GM12878 (cell line): Measurements from ENCODE around the gene MAL. TPM values are rescaled to one million over a fixed set of nuclear protein-coding genes. Genes with fewer than 3 reads are reported as not detected.

Experiments
- BCL11A ChIP-seq: IDR thresholded peaks from 2 replicates; pipeline ENCODE4 v1.6.1; 2011; ENCODE audit warnings: low read depth, low read length
- BMI1 ChIP-seq: fragments of 450-650 bp; IDR thresholded peaks from 2 replicates; pipeline ENCODE4 v1.6.1; 2016; ENCODE audit warnings: mild to moderate bottlenecking, moderate library complexity, borderline replicate concordance
- CREM ChIP-seq: IDR thresholded peaks from 2 replicates; pipeline ENCODE4 v1.6.1; 2014; ENCODE audit warnings: antibody characterized with exemption, low read depth
- HCFC1 ChIP-seq: fragments of 150-350 bp; IDR thresholded peaks from 2 replicates; pipeline ENCODE4 v1.6.1; 2014; ENCODE audit warnings: low read length
- HDAC6 ChIP-seq: fragments of 200-600 bp; sonication (generic); IDR thresholded peaks from one replicate; pipeline ENCODE4 v1.8.0; 2017; ENCODE audit warnings: antibody characterized with exemption; ENCODE audit not compliant: unreplicated experiment
- IRF4 ChIP-seq: IDR thresholded peaks from 2 replicates; pipeline ENCODE4 v1.6.1; 2011; ENCODE audit warnings: low read depth, low read length
- MEF2A ChIP-seq: IDR thresholded peaks from 2 replicates; pipeline ENCODE4 v1.6.1; 2011; ENCODE audit warnings: low read depth, mild to moderate bottlenecking, low read length, moderate library complexity; ENCODE audit not compliant: insufficient read depth
- MTA2 ChIP-seq: fragments of 450-650 bp; IDR thresholded peaks from 2 replicates; pipeline ENCODE4 v1.6.1; 2016; ENCODE audit warnings: low read depth, mild to moderate bottlenecking, moderate library complexity
- MYB ChIP-seq: fragments of 150-350 bp; IDR thresholded peaks from 2 replicates; pipeline ENCODE4 v1.6.1; 2014; ENCODE audit warnings: mild to moderate bottlenecking, low read depth, low read length, borderline replicate concordance
- PML ChIP-seq: IDR thresholded peaks from 2 replicates; pipeline ENCODE4 v1.6.1; 2012; ENCODE audit warnings: low read length, inconsistent platforms
- SMAD1 ChIP-seq: fragments of 450-650 bp; IDR thresholded peaks from 2 replicates; pipeline ENCODE4 v1.6.1; 2018; ENCODE audit warnings: mild to moderate bottlenecking, low read depth; ENCODE audit not compliant: partially characterized antibody
- SMARCA5 ChIP-seq: fragments of 450-650 bp; IDR thresholded peaks from 2 replicates; pipeline ENCODE4 v1.6.1; 2017; ENCODE audit warnings: mild to moderate bottlenecking
- SREBF1 ChIP-seq: IDR thresholded peaks from 2 replicates; pipeline ENCODE4 v1.6.1; 2012; ENCODE audit warnings: mild to moderate bottlenecking, low read length
- SUPT20H ChIP-seq: IDR thresholded peaks from 2 replicates; pipeline ENCODE4 v1.6.1; 2011; ENCODE audit warnings: low read depth, mild to moderate bottlenecking, low read length, moderate library complexity, borderline replicate concordance; ENCODE audit not compliant: control insufficient read depth
- TARDBP ChIP-seq: IDR thresholded peaks from 2 replicates; pipeline ENCODE4 v1.6.1; 2016; ENCODE audit warnings: borderline replicate concordance
- TCF12 ChIP-seq: IDR thresholded peaks from 2 replicates; pipeline ENCODE4 v1.6.1; 2011; ENCODE audit warnings: low read depth, mild to moderate bottlenecking, low read length
- TCF3 ChIP-seq: IDR thresholded peaks from 2 replicates; pipeline ENCODE4 v1.6.1; 2012; ENCODE audit warnings: low read depth, mild to moderate bottlenecking, low read length, borderline replicate concordance; ENCODE audit not compliant: insufficient read depth
- YY1 ChIP-seq: IDR thresholded peaks from 2 replicates; pipeline ENCODE4 v1.6.1; 2011; ENCODE audit warnings: low read depth, mild to moderate bottlenecking, low read length
- ZNF24 ChIP-seq: fragments of 450-650 bp; IDR thresholded peaks from 2 replicates; pipeline ENCODE4 v1.6.1; 2017; ENCODE audit warnings: antibody characterized with exemption, mild to moderate bottlenecking
- ZNF274 ChIP-seq: IDR thresholded peaks from one replicate; pipeline ENCODE4 v1.8.0; 2011; ENCODE audit not compliant: insufficient read length, insufficient read depth
- ZNF384 ChIP-seq: IDR thresholded peaks from 2 replicates; pipeline ENCODE4 v1.6.1; 2012; ENCODE audit warnings: low read depth, mild to moderate bottlenecking, low read length, improper control_type of control experiment, borderline replicate concordance
- ZNF622 ChIP-seq: fragments of 450-650 bp; IDR thresholded peaks from 2 replicates; pipeline ENCODE4 v1.6.1; 2017; ENCODE audit warnings: mild to moderate bottlenecking, inconsistent platforms
- ZSCAN29 ChIP-seq: fragments of 450-650 bp; IDR thresholded peaks from 2 replicates; pipeline ENCODE4 v1.6.1; 2017; ENCODE audit warnings: mild to moderate bottlenecking, moderate library complexity
- polyA plus RNA-seq, 11 experiments: library from polyadenylated mRNA; depleted of rRNA in 4 of 11; unstranded in 6 of 11; stranded (reverse) in 5 of 11; fragments of >200 nt; fragmentation: Nextera tagmentation in 4 of 11; fragmentation: Illumina TruSeq in 1 of 11; extraction: Ambion mirVana in 4 of 11; extraction: Trizol in 1 of 11; gene quantifications; 1 replicate in 1 of 11; 2 replicates in 10 of 11; pipeline versions ENCODE4 v1.2.1 to v1.2.3, GENCODE V29; 2011 to 2016; ENCODE audit warnings: inconsistent platforms in 2 of 11, missing spikeins in 2 of 11, low read depth in 1 of 11
- total RNA-seq, 4 experiments: library from RNA; depleted of rRNA in 3 of 4; stranded (reverse); fragments of >200 nt in 3 of 4; fragmentation: Illumina TruSeq in 1 of 4; extraction: Trizol in 1 of 4; gene quantifications; 2 replicates each; pipeline versions ENCODE4 v1.2.1 to v1.2.3, GENCODE V29; 2013 to 2021
- TF ChIP-seq, protein P1 (sequence below): IDR thresholded peaks from 2 replicates; pipeline ENCODE4 v1.6.1; 2011; ENCODE audit warnings: borderline replicate concordance, low read depth, mild to moderate bottlenecking, moderate library complexity, mixed read lengths, low read length; ENCODE audit not compliant: insufficient read depth; ENCODE audit errors: extremely low read length
- TF ChIP-seq, protein P2 (sequence below): IDR thresholded peaks from 2 replicates; pipeline ENCODE4 v1.6.1; 2012; ENCODE audit warnings: low read depth, low read length, improper control_type of control experiment
- TF ChIP-seq, protein P3 (sequence below): fragments of 450-650 bp; IDR thresholded peaks from 2 replicates; pipeline ENCODE4 v1.6.1; 2017; ENCODE audit warnings: antibody characterized with exemption, mild to moderate bottlenecking, moderate library complexity
- TF ChIP-seq, protein P4 (sequence below): fragments of 450-650 bp; IDR thresholded peaks from 2 replicates; pipeline ENCODE4 v1.6.1; 2017; ENCODE audit warnings: low read depth, mild to moderate bottlenecking, moderate library complexity

The MAL gene
- total and polyA plus RNA-seq, 10 of the 15 experiments (the other 5 are each of a cell fraction or from before 2014, with no cell fraction given) = 1.3 to 4.5 (median 1.7) TPM

DNA sequence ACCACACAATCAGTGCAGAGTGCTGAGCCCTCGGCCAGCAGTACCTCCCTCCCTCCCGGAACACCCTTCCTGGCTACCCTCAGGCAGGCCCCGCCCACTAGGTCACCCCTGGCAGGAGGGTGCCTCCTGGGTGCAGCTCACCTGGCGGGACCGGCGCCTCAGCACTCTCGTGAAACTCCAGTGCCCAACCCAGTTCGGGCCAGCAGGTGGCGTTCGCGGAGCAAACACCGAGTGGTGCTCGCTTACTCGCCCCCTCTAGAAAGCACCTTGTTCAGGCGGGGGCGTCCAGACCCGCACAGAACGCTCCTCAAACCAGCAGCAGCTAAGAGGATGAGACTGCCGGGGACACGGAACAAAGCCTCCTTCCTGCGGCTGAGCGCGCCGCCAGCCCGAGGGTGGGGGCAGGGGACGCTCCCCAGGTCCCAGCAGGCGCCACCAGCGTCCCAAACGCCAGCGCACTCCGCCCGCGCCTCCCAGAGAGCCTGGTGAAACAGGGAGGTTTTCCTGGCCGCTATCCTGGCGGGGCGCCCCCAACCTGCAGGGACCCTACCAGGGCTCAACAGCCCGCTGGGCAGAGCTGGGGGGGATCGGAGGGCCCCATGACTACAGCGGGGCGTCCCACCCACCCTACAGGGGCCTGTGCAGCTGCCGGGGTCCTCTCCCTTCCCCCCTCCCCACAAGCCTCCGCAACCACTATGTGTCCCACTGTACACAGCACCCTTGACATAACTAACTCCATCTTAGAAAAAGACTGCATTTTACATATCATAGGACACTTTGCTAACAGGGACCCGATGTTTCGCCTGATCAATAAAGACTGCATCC lies 51.4 kb downstream of the MAL start (continued):
- TF ChIP-seq SUPT20H (no peak), MYB (no peak), CREM (no peak), IRF4 (no peak), MTA2 (no peak), TARDBP (no peak), PML (no peak), TCF12 (no peak), SREBF1 (no peak), BMI1 (no peak), MEF2A (no peak), YY1 (0 out of 2 replicates have a peak, but pooled peaks have one; percentile 25), SMARCA5 (no peak), BCL11A (no peak), SMAD1 (no peak), ZNF24 (no peak), ZNF274 (no peak), ZNF384 (no peak), ZNF622 (no peak), HDAC6 (no peak), TCF3 (no peak), HCFC1 (no peak), ZSCAN29 (no peak)
- TF ChIP-seq, protein P1, sequence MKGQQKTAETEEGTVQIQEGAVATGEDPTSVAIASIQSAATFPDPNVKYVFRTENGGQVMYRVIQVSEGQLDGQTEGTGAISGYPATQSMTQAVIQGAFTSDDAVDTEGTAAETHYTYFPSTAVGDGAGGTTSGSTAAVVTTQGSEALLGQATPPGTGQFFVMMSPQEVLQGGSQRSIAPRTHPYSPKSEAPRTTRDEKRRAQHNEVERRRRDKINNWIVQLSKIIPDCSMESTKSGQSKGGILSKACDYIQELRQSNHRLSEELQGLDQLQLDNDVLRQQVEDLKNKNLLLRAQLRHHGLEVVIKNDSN = no peak
- TF ChIP-seq, protein P2, sequence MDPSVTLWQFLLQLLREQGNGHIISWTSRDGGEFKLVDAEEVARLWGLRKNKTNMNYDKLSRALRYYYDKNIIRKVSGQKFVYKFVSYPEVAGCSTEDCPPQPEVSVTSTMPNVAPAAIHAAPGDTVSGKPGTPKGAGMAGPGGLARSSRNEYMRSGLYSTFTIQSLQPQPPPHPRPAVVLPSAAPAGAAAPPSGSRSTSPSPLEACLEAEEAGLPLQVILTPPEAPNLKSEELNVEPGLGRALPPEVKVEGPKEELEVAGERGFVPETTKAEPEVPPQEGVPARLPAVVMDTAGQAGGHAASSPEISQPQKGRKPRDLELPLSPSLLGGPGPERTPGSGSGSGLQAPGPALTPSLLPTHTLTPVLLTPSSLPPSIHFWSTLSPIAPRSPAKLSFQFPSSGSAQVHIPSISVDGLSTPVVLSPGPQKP = no peak
- TF ChIP-seq, protein P3, sequence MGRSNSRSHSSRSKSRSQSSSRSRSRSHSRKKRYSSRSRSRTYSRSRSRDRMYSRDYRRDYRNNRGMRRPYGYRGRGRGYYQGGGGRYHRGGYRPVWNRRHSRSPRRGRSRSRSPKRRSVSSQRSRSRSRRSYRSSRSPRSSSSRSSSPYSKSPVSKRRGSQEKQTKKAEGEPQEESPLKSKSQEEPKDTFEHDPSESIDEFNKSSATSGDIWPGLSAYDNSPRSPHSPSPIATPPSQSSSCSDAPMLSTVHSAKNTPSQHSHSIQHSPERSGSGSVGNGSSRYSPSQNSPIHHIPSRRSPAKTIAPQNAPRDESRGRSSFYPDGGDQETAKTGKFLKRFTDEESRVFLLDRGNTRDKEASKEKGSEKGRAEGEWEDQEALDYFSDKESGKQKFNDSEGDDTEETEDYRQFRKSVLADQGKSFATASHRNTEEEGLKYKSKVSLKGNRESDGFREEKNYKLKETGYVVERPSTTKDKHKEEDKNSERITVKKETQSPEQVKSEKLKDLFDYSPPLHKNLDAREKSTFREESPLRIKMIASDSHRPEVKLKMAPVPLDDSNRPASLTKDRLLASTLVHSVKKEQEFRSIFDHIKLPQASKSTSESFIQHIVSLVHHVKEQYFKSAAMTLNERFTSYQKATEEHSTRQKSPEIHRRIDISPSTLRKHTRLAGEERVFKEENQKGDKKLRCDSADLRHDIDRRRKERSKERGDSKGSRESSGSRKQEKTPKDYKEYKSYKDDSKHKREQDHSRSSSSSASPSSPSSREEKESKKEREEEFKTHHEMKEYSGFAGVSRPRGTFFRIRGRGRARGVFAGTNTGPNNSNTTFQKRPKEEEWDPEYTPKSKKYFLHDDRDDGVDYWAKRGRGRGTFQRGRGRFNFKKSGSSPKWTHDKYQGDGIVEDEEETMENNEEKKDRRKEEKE = no peak
- TF ChIP-seq, protein P4, sequence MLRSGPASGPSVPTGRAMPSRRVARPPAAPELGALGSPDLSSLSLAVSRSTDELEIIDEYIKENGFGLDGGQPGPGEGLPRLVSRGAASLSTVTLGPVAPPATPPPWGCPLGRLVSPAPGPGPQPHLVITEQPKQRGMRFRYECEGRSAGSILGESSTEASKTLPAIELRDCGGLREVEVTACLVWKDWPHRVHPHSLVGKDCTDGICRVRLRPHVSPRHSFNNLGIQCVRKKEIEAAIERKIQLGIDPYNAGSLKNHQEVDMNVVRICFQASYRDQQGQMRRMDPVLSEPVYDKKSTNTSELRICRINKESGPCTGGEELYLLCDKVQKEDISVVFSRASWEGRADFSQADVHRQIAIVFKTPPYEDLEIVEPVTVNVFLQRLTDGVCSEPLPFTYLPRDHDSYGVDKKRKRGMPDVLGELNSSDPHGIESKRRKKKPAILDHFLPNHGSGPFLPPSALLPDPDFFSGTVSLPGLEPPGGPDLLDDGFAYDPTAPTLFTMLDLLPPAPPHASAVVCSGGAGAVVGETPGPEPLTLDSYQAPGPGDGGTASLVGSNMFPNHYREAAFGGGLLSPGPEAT = no peak
